IPS-18a (cell line): ENCODE data around the gene HSPB9.

Source experiments
- H3K27ac ChIP-seq: one replicate; pipeline ENCODE4 v1.5.1; 2013; ENCODE audit warnings: low read length
- H3K27me3 ChIP-seq: one replicate; pipeline ENCODE4 v1.6.1; 2013; ENCODE audit warnings: mild to moderate bottlenecking, low read length; ENCODE audit not compliant: control insufficient read depth, insufficient read depth
- H3K36me3 ChIP-seq: one replicate; pipeline ENCODE4 v1.6.1; 2013; ENCODE audit warnings: low read depth, low read length; ENCODE audit not compliant: control insufficient read depth
- H3K4me1 ChIP-seq: one replicate; pipeline ENCODE4 v1.6.1; 2013; ENCODE audit warnings: low read depth, low read length; ENCODE audit not compliant: control insufficient read depth
- H3K4me3 ChIP-seq: one replicate; pipeline ENCODE4 v1.5.1; 2013; ENCODE audit warnings: low read length
- H3K9ac ChIP-seq: one replicate; pipeline ENCODE4 v1.6.1; 2013; ENCODE audit warnings: mild to moderate bottlenecking, low read length, moderate library complexity
- H3K9me3 ChIP-seq: one replicate; pipeline ENCODE4 v1.6.1; 2013; ENCODE audit warnings: low read depth, low read length; ENCODE audit not compliant: control insufficient read depth

HSPB9 gene

GRCh38 chr17:42165751-42166150 lies 43.1 kb downstream of the HSPB9 start:
- Histone ChIP-seq H3K9ac (no peak overlapping the region), H3K9me3 (no peaks in the 10 kb centered on the region), H3K27me3 (no peaks in the 10 kb centered on the region), H3K4me1 (no peaks in the 10 kb centered on the region), H3K36me3 (no peaks in the 10 kb centered on the region), H3K27ac (no peak overlapping the region), H3K4me3 (no peak overlapping the region)

GRCh38 chr17:42166196-42166763 lies 43.7 kb downstream of the HSPB9 start:
- H3K27me3 ChIP-seq: no peaks in the 10 kb centered on the region

GRCh38 chr17:42167807-42168206 lies 45.2 kb downstream of the HSPB9 start:
- H3K4me1 ChIP-seq: no peaks in the 10 kb centered on the region
- H3K27ac ChIP-seq: no peak overlapping the region
- H3K9me3 ChIP-seq: no peaks in the 10 kb centered on the region
- no peak overlapping the region for H3K9ac ChIP-seq
- no peaks in the 10 kb centered on the region for H3K36me3 ChIP-seq
- H3K27me3 ChIP-seq: no peaks in the 10 kb centered on the region
- no peak overlapping the region for H3K4me3 ChIP-seq

More at GRCh38 chr17:42166196-42166763, 43.7 kb downstream of the HSPB9 start:
- Histone ChIP-seq H3K9me3 (no peaks in the 10 kb centered on the region), H3K4me1 (no peaks in the 10 kb centered on the region), H3K4me3 (no peak overlapping the region), H3K27ac (no peak overlapping the region), H3K36me3 (no peaks in the 10 kb centered on the region), H3K9ac (no peak overlapping the region)

GRCh38 chr17:42169351-42169750 lies 46.7 kb downstream of the HSPB9 start:
- Histone ChIP-seq H3K4me1 (no peaks in the 10 kb centered on the region), H3K27ac (no peak overlapping the region), H3K9ac (no peak overlapping the region), H3K36me3 (no peaks in the 10 kb centered on the region), H3K4me3 (no peak overlapping the region), H3K27me3 (no peaks in the 10 kb centered on the region), H3K9me3 (no peaks in the 10 kb centered on the region)

GRCh38 chr17:42171831-42172230 lies 49.2 kb downstream of the HSPB9 start:
- H3K9me3 ChIP-seq: no peaks in the 10 kb centered on the region
- H3K27ac ChIP-seq: no peak overlapping the region
- no peaks in the 10 kb centered on the region for H3K27me3 ChIP-seq
- no peaks in the 10 kb centered on the region for H3K4me1 ChIP-seq
- H3K36me3 ChIP-seq: no peaks in the 10 kb centered on the region
- no peak overlapping the region for H3K9ac ChIP-seq
- H3K4me3 ChIP-seq: no peak overlapping the region
